Testis (tissue), 3 donors: ENCODE measurements around the gene HIC2. TPM values are rescaled to one million over a fixed set of nuclear protein-coding genes. Genes with fewer than 3 reads are reported as not detected.
"Not testable (repeated sequence)": the region's sequence is repeated elsewhere in the genome, so short reads cannot be mapped to it uniquely, and the experiment has no call there.

ENCODE experiments used
- DNase-seq: peaks from one replicate; pipeline ENCODE4 v3.0.0-alpha.2; 2019
- H3K27ac ChIP-seq, 2 donors: fragments of 200-600 bp; sonication (generic); one replicate each; pipeline ENCODE4 v1.5.1; 2019
- H3K27me3 ChIP-seq: fragments of 200-600 bp; sonication (generic); one replicate; pipeline ENCODE4 v1.5.1; 2019
- H3K36me3 ChIP-seq: fragments of 200-600 bp; sonication (generic); one replicate; pipeline ENCODE4 v1.5.1; 2017; ENCODE audit warnings: low read depth; ENCODE audit errors: missing control alignments
- H3K4me1 ChIP-seq: fragments of 200-600 bp; sonication (generic); one replicate; pipeline ENCODE4 v1.5.1; 2019
- H3K4me3 ChIP-seq, 2 donors: fragments of 200-600 bp; sonication (generic); one replicate each; pipeline ENCODE4 v1.5.1; 2017 to 2019
- H3K9me3 ChIP-seq: fragments of 200-600 bp; sonication (generic); one replicate; pipeline ENCODE4 v1.5.1; 2017
- POLR2A ChIP-seq: fragments of 450-650 bp; IDR thresholded peaks from one replicate; pipeline ENCODE4 v1.6.1; 2017; ENCODE audit warnings: antibody characterized with exemption, mild to moderate bottlenecking, moderate library complexity
- WGBS, 2 donors: methylation state at CpG; one replicate each; pipeline ENCODE4 v1.1.5; 2018; 5-methylcytosine and 5-hydroxymethylcytosine counted together
- intact Hi-C: fragments of 100-400 bp; cut with DNase I; formaldehyde crosslinking; loops from one replicate; pipeline ENCODE4 v1.15.1; 2023; ENCODE audit warnings: low total_unique reads
- polyA plus RNA-seq: library from polyadenylated mRNA; stranded (reverse); fragments of 350-450 nt; fragmentation: Illumina TruSeq; extraction: RNeasy Lipid Tissue Mini Kit (QIAGEN cat#74804); gene quantifications from one replicate; pipeline ENCODE4 v1.2.3, GENCODE V29; 2014; ENCODE audit warnings: low read depth, low replicate concordance; ENCODE audit not compliant: insufficient read depth
- total RNA-seq, 2 donors: library from RNA; depleted of rRNA; stranded (reverse); fragments of >200 nt; gene quantifications; one replicate each; pipeline ENCODE4 v1.2.3, GENCODE V29; 2016
- TF ChIP-seq, protein P1 (sequence below), 3 experiments: fragments of 450-650 bp in 2 of 3; fragments of 200-600 bp in 1 of 3; sonication (generic) in 1 of 3; IDR thresholded peaks; one replicate each; pipeline ENCODE4 v1.5.1; 2016 to 2019; ENCODE audit warnings: antibody characterized with exemption in 3 of 3, mild to moderate bottlenecking in 2 of 3, moderate library complexity in 1 of 3

The HIC2 gene
- total and polyA plus RNA-seq, 3 donors from 2014 or later: 11.1 to 24.4 (median 24.0) TPM

GRCh38 chr22:21440018-21440636, 23.0 kb downstream of the HIC2 start:
- H3K4me1 ChIP-seq, H3K27ac ChIP-seq, intact Hi-C loops, H3K27me3 ChIP-seq, H3K36me3 ChIP-seq, H3K9me3 ChIP-seq, DNase-seq, H3K4me3 ChIP-seq: not testable (repeated sequence)
- no CpG with 5 or more reads among the region's 10 CpGs for WGBS, 2 donors

GRCh38 chr22:21440676-21441075, 23.5 kb downstream of the HIC2 start:
- H3K27ac ChIP-seq, DNase-seq, H3K27me3 ChIP-seq, H3K36me3 ChIP-seq, intact Hi-C loops, H3K9me3 ChIP-seq, H3K4me3 ChIP-seq, H3K4me1 ChIP-seq: not testable (repeated sequence)
- WGBS, 2 donors: no CpG with 5 or more reads among the region's 16 CpGs

- H3K27ac ChIP-seq, H3K9me3 ChIP-seq, intact Hi-C loops, H3K27me3 ChIP-seq, H3K4me3 ChIP-seq, DNase-seq, H3K4me1 ChIP-seq, H3K36me3 ChIP-seq: not testable (repeated sequence)
- 92% methylated on average over 2 of the region's 6 CpGs; no CpG with 5 or more reads in 1 of the 2 donors for WGBS, 2 donors
These were observed 24.0 kb downstream of the HIC2 start for GRCh38 chr22:21441170-21441569.

DNA sequence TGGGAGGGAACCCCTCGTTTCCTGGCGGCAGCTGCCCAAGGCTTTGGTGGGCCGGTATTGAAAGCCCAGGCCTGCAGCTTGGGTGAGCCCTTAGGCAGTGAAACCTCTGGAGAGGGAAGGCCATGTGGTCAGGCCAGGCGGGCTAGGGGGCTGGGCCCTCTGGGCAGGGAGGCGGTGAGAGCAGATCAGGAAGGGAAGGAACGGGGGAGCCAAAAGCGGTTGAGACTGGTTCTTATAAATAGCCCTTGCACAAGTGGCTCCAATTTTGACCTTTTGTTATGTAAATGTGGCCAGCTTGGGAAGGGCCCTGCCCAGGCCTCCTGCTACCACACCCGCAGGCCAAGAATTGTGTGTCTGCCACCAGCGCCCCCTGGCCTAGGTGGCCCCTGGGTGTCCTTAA, 25.0 kb downstream of the HIC2 start:
- H3K36me3 ChIP-seq: not testable (repeated sequence)

GRCh38 chr22:21442646-21443045, 25.5 kb downstream of the HIC2 start:
- H3K27ac ChIP-seq, H3K36me3 ChIP-seq, H3K27me3 ChIP-seq, H3K4me3 ChIP-seq, intact Hi-C loops, H3K4me1 ChIP-seq, H3K9me3 ChIP-seq: not testable (repeated sequence)
- 96% methylated on average over 3 of the region's 15 CpGs; no CpG with 5 or more reads in 1 of the 2 donors for WGBS, 2 donors
- DNase-seq: peak; percentile 13

More for the DNA sequence above, 25.0 kb downstream of the HIC2 start:
- intact Hi-C loops, H3K4me1 ChIP-seq, H3K27me3 ChIP-seq, H3K4me3 ChIP-seq, H3K9me3 ChIP-seq, H3K27ac ChIP-seq, DNase-seq: not testable (repeated sequence)
- no CpG with 5 or more reads among the region's 9 CpGs for WGBS, 2 donors

DNA sequence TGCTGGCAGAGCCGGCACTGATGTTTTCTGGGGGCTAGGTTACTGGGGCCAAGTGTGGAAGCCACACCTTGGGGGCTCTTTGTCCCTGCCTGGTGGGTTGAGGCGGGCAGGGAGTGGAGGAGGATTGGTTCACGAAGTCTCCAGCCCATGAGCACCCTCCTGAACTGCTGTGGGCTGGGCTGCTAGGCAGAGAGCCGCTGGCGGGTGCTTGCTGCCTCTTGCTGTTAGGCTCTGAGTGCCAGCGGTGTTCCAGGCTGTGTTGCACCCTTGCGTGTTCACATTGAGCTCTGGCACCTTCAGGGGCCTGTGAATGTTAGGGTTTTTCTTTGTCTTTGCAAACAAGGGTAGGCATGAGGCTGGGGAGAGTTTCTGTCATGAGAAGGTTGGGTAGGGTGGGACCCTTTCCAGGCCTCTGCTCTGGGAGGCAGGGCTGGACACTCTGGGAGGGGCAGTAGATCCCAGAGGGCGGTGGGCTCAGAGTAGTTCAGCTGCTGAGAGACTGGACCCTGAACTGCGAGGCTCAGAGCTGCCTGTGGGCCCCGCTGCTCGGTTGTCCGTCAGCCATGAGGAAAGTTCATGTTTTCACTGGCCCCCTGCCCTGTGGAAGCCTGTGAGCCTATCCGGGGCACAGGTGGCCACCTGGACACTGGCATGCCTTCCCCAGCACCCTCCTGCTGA, 26.0 kb downstream of the HIC2 start:
- 86 to 92% methylated on average over 10 to 13 of the region's 13 CpGs for WGBS, 2 donors
- Histone ChIP-seq H3K4me1 (no peaks in the 10 kb centered on the region), H3K36me3 (no peaks in the 10 kb centered on the region), H3K27me3 (no peaks in the 10 kb centered on the region), H3K9me3 (no peaks in the 10 kb centered on the region), H3K4me3 (no peak overlapping the region), H3K27ac (no peak overlapping the region)
- no peak for TF ChIP-seq POLR2A
- TF ChIP-seq, protein P1, sequence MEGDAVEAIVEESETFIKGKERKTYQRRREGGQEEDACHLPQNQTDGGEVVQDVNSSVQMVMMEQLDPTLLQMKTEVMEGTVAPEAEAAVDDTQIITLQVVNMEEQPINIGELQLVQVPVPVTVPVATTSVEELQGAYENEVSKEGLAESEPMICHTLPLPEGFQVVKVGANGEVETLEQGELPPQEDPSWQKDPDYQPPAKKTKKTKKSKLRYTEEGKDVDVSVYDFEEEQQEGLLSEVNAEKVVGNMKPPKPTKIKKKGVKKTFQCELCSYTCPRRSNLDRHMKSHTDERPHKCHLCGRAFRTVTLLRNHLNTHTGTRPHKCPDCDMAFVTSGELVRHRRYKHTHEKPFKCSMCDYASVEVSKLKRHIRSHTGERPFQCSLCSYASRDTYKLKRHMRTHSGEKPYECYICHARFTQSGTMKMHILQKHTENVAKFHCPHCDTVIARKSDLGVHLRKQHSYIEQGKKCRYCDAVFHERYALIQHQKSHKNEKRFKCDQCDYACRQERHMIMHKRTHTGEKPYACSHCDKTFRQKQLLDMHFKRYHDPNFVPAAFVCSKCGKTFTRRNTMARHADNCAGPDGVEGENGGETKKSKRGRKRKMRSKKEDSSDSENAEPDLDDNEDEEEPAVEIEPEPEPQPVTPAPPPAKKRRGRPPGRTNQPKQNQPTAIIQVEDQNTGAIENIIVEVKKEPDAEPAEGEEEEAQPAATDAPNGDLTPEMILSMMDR (IDR thresholded peaks at IDR 0.05): no peak
- DNase-seq: peak; percentile 28
- intact Hi-C loops: no loop called here

DNA sequence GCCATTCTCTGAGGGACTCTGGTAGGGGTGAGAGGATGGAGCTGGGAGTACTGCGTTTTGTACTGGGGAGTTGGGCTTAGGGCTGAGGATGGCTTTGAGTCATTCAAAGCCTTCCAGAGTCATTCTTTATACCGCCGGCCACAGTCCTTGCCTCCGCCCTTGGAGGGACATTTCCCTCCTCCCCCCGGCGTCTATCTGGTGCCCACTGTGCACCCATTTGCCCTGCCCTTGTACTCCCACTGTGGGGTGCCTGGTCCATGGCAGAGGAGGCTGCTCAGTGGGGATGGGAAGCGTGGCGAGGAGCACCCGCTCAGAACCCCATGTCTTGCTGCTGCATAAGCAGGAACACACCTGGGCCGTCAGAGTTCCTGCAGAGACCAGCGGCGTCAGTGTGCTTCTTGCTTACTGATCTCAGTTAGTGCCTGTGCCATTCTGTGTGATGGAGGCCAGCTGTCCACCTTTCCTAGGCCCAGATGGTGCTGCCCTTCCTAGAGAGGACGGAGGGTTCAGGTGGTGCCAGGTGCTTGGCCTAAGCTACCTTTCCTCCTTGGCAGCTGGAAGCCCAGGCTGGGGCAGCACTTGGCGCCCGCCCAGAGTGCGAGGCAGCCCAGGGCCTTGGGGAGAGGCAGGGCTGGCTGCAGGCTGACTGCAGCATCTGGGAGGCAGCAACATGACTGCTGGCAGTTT, 26.7 kb downstream of the HIC2 start:
- H3K9me3 ChIP-seq: no peaks in the 10 kb centered on the region
- WGBS, 2 donors: 88 to 94% methylated on average over 15 to 16 of the region's 16 CpGs
- no peaks in the 10 kb centered on the region for H3K4me1 ChIP-seq
- no peaks in the 10 kb centered on the region for H3K27me3 ChIP-seq
- TF ChIP-seq, protein P1 (IDR thresholded peaks at IDR 0.05): no peak
- no peak for TF ChIP-seq POLR2A
- H3K4me3 ChIP-seq: no peak overlapping the region
- no peak overlapping the region for H3K27ac ChIP-seq
- intact Hi-C loops: no loop called here
- DNase-seq: peak; percentile 11
- H3K36me3 ChIP-seq: no peaks in the 10 kb centered on the region
